ENCODE data around the gene TMED4. TPM values are rescaled to one million over a fixed set of nuclear protein-coding genes. Genes with fewer than 3 reads are reported as not detected.
A peak's percentile ranks its signal among the peaks of the same experiment; 100 is the strongest.

The TMED4 gene
- total RNA-seq, 1 donor: 90.1 TPM

GRCh38 chr7:44587843-44588711, 6.0 kb upstream of the TMED4 start:
- TF ChIP-seq CTCF (IDR thresholded peaks at IDR 0.05; ENCODE audit: extremely low read depth, low read depth, low read length): peak; percentile 69
- Histone ChIP-seq H3K27ac (ENCODE audit: low read depth, low read length) (no peak overlapping the region), H3K4me3 (ENCODE audit: insufficient read depth, low read length) (no peak overlapping the region), H3K4me1 (ENCODE audit: insufficient read depth, low read length) (no peaks in the 10 kb centered on the region), H4K20me1 (ENCODE audit: insufficient read depth, low read length) (no peaks in the 10 kb centered on the region), H3K9me3 (ENCODE audit: low read depth, low read length) (no peaks in the 10 kb centered on the region), H3K36me3 (ENCODE audit: insufficient read depth, low read length) (no peaks in the 10 kb centered on the region), H2AFZ (ENCODE audit: low read length) (no peak overlapping the region), H3K4me2 (ENCODE audit: insufficient read depth, low read length) (no peak overlapping the region), H3K27me3 (ENCODE audit: insufficient read depth, low read length) (no peaks in the 10 kb centered on the region), H3K79me2 (ENCODE audit: insufficient read depth, low read length) (no peaks in the 10 kb centered on the region)
- peak; percentile 76 for DNase-seq (ENCODE audit: insufficient read length, low spot score, missing footprints)

GRCh38 chr7:44583146-44583865, 1.3 kb upstream of the TMED4 start:
- H3K27ac ChIP-seq (ENCODE audit: low read depth, low read length): peak overlapping the region; percentile 86

GRCh38 chr7:44580945-44581878, 819 bp downstream of the TMED4 start:
- peak; percentile 75 for DNase-seq (ENCODE audit: insufficient read length, low spot score, missing footprints)
- peak overlapping the region; percentile 86 for H3K27ac ChIP-seq (ENCODE audit: low read depth, low read length)
- TF ChIP-seq CTCF (IDR thresholded peaks at IDR 0.05; ENCODE audit: extremely low read depth, low read depth, low read length): no peak

More at GRCh38 chr7:44583146-44583865, 1.3 kb upstream of the TMED4 start:
- H3K27me3 ChIP-seq (ENCODE audit: insufficient read depth, low read length): no peaks in the 10 kb centered on the region
- peak overlapping the region; percentile 82 for H3K4me2 ChIP-seq (ENCODE audit: insufficient read depth, low read length)
- H2AFZ ChIP-seq (ENCODE audit: low read length): peak overlapping the region; percentile 83
- H3K9me3 ChIP-seq (ENCODE audit: low read depth, low read length): no peaks in the 10 kb centered on the region
- H4K20me1 ChIP-seq (ENCODE audit: insufficient read depth, low read length): peaks cover 4% of the 10 kb centered on the region
- H3K79me2 ChIP-seq (ENCODE audit: insufficient read depth, low read length): peaks cover 32% of the 10 kb centered on the region
- H3K4me1 ChIP-seq (ENCODE audit: insufficient read depth, low read length): peaks cover 10% of the 10 kb centered on the region
- peak overlapping the region; percentile 97 for H3K4me3 ChIP-seq (ENCODE audit: insufficient read depth, low read length)
- peaks cover 22% of the 10 kb centered on the region for H3K36me3 ChIP-seq (ENCODE audit: insufficient read depth, low read length)
- no peak for TF ChIP-seq CTCF (IDR thresholded peaks at IDR 0.05; ENCODE audit: extremely low read depth, low read depth, low read length)
- DNase-seq (ENCODE audit: insufficient read length, low spot score, missing footprints): no peak

More at GRCh38 chr7:44580945-44581878, 819 bp downstream of the TMED4 start:
- Histone ChIP-seq H3K79me2 (ENCODE audit: insufficient read depth, low read length) (peaks cover 32% of the 10 kb centered on the region), H3K9me3 (ENCODE audit: low read depth, low read length) (no peaks in the 10 kb centered on the region), H2AFZ (ENCODE audit: low read length) (peak overlapping the region; percentile 96), H3K27me3 (ENCODE audit: insufficient read depth, low read length) (no peaks in the 10 kb centered on the region), H4K20me1 (ENCODE audit: insufficient read depth, low read length) (peaks cover 4% of the 10 kb centered on the region), H3K4me3 (ENCODE audit: insufficient read depth, low read length) (peak overlapping the region; percentile 97), H3K4me1 (ENCODE audit: insufficient read depth, low read length) (peaks cover 10% of the 10 kb centered on the region), H3K4me2 (ENCODE audit: insufficient read depth, low read length) (peak overlapping the region; percentile 82), H3K36me3 (ENCODE audit: insufficient read depth, low read length) (peaks cover 29% of the 10 kb centered on the region)

All from osteoblast (primary cell).